Stimulated activated CD4-positive, alpha-beta T cell treated with anti-CD3 and anti-CD28 coated beads, Interleukin-15, amount 100 ng/mL, for 1 hour (primary cell): ENCODE measurements around the gene TMEM37.

ENCODE experiments used
- DNase-seq, 2 donors: peaks; one replicate each; pipeline ENCODE4 v3.0.0-alpha.2; 2020; ENCODE audit warnings: low read depth in 1 of 2, low spot score in 1 of 2

The TMEM37 gene

DNA sequence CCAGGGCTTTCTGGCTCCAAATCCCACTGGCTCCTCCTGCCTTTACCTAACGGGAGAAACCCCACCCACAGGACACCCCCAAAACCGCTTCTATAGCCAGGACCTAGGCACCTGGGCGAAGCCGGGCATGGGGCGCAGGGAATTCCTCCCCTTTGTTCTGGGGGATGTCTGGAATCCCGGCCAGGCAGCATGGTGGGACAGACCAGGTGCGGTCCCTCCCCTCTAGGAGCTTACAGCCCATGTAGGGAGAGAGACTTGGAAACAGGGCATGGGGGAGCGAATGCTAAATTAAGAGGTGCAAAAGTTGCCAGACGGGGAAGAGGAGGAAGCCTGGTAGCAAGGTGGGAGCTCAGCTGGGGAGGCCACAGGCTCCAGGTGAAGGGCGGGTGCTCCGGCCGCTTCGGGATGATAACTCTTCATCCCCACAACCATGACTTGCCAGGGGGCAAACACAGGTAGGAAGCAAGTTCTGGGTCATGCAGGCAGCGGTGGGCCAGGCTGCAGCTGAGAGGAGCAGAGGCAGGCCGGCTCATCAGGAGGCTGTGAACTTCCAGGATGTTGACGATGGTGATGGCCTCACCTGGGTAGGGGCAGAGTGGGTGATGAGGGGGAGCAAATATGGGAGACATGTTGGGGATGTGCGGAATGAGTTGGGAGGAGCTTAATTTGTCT, 1.3 kb downstream of the TMEM37 start:
- DNase-seq, result no peak

GRCh38 chr2:119433636-119434327, 2.1 kb downstream of the TMEM37 start:
- no peak for DNase-seq

- DNase-seq, result no peak
These were observed 3.0 kb downstream of the TMEM37 start for GRCh38 chr2:119434664-119435063.

GRCh38 chr2:119435081-119435952, 3.7 kb downstream of the TMEM37 start:
- no peak for DNase-seq

GRCh38 chr2:119435953-119436297, 4.3 kb downstream of the TMEM37 start:
- DNase-seq, result no peak

GRCh38 chr2:119436993-119437772, 5.5 kb downstream of the TMEM37 start:
- DNase-seq, result no peak

DNA sequence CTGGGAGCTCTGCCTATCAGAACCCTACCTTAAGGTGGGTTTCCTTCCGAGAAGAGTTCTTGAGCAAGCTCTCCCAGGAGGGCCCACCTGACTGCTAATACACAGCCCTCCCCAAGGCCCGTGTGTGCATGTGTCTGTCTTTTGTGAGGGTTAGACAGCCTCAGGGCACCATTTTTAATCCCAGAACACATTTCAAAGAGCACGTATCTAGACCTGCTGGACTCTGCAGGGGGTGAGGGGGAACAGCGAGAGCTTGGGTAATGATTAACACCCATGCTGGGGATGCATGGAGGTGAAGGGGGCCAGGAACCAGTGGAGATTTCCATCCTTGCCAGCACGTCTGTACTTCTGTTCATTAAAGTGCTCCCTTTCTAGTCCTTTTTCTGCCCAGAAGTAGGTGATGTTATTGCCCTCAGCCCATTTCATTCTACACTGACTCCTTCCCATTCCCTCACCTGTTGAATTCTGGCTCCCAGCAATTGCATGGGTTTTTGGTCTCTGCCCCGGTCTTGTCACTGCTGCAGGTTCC, 6.5 kb downstream of the TMEM37 start:
- no peak for DNase-seq

DNA sequence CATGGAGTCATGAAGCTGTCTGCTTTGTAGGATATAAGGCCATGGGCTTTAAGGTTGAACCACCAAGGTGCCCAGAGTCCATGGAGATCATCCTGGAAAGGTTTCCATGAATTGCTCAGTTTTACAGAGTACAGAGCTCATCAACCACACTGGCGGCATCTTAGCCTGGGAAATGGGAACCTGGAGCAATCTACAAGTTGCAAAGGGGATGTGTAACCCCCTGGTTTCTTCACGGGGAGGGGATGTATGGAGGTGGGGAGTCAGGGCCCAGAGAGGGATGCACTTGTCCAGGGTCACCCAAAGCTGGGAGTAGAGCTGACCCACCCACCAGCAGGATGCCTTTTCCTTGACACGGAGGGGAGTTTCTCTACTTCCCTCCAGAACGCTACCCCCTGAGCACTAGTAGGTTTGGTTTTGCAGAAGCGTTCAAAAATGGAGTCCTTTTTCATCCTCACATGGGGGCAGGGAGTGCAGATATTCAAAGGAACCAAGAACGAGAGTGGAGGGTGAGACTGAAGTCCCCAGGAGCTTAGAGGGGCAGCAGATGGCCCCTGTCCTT, 7.2 kb downstream of the TMEM37 start:
- no peak for DNase-seq

DNA sequence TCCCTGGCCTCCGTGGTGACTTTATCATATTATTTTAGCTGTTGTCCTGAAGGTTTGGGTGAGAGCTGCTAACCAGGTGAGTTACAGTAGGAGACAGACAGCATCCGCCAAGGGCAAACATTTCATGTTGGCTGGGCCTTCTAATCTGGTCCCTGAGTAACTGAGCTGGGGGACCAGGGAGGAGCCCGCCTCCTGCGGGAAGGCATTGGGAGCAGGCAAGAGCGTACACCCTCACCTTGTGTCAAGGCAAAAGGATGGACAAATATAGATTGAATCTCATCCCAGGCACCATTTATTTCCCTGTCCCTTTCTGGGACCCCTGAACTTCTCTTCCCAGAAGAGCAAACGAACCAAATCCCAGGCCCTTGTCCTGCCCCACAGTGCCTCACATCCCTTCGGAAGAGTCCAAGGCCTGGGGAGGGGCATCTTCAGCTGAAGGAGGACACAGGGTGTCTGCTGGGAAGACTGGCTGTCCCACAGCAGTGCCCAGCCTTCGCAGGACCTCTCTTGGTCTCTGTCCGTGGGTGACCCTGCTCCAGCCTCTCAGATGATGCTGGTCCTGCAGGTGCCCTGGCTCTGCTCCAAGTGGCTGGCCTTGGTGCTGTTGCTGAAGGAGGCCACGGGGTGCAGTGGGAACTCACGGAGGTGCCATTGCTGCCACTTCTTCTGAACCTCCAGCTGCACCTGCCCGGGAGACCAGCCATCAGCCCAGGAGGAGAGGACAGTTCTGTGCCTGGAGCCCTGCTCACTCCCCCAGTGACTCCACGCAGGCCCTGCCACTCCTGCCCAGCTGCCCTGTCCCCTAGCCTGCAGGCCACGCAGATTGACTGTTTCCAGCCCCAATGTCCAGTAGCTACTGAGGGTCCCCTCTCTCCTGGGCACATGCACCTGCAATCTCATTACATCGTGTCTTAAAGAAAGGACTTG, 8.2 kb downstream of the TMEM37 start:
- DNase-seq, result no peak

DNA sequence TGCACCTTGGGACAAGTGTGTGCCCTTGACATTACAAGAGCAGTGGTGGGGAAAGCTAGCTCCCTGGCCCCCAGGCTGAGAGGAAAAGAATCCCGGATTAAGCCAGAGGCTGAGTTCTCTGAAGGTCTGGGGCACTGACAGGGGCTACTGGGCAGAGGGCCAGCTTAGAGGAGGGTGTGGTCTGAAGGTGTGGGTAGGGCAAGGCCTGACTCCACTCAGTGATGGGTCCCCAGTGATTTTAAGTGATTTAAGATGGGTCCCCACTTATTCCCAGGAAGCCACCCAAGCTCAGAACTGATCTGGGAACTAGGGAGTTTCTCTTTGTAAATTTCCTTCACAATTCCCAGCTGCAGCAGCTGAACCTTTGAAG, 8.8 kb downstream of the TMEM37 start:
- no peak for DNase-seq

DNA sequence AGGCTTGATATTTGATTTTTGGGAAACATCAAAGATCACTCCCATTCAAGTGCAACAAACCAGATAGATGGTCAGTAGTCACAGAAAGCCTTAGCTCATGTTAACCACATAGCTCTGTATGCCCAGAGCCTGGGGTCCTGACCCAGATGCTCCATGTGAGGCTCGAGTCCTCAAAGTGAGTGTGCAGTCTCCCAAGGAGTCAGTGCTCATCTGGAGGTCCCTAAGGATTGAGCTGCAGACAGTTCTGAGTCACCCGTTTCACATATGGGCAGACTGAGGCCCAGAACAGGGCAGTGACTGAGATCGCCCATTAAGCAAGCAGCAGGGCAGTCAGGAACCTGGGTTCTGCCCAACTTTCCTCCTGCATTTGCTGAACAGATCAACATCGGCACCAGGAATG, 9.2 kb downstream of the TMEM37 start:
- no peak for DNase-seq

- DNase-seq, result no peak
These were observed 9.9 kb downstream of the TMEM37 start for GRCh38 chr2:119441376-119442225.

- DNase-seq, result no peak
These were observed 10.6 kb downstream of the TMEM37 start for GRCh38 chr2:119442226-119442619.

DNA sequence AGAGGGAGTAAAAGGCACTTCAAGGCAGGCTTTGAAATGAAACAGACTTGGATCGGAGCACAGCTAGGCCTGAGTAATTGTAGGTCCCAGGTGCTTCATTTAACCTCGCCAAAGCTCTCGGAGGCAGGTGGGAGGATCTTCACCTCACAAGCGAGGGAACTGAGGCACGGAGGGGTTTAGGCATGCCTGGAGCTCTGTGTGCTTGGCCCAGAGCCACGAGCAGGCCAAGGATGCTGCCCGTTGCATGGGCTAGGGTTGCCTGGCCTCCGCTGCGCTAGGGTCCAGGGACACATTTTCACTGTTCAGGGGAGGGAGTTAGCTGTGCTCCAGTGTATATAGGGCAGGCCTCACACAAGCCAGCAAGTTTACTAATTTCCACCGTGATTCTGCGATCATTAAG, 11.2 kb downstream of the TMEM37 start:
- DNase-seq, result no peak

DNA sequence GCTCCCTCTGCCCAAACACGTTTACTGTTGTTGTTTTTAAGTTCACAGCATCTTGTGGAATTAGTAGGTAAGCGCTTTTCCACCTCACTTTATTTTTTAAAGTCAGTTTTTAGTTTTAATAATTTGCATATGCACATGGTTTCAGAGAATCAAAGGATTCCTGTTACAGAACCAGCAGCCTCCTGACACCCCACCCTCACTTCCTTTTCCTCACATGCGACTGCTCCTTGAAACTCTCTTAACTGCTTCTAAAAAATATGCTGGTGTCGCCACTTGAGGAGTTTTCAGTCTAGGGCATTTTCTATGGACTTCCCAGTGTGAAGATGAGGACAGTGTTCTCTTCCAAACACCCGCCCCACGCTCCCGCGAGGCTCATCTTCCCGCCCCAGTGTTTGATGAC, 14.4 kb downstream of the TMEM37 start:
- no peak for DNase-seq

DNA sequence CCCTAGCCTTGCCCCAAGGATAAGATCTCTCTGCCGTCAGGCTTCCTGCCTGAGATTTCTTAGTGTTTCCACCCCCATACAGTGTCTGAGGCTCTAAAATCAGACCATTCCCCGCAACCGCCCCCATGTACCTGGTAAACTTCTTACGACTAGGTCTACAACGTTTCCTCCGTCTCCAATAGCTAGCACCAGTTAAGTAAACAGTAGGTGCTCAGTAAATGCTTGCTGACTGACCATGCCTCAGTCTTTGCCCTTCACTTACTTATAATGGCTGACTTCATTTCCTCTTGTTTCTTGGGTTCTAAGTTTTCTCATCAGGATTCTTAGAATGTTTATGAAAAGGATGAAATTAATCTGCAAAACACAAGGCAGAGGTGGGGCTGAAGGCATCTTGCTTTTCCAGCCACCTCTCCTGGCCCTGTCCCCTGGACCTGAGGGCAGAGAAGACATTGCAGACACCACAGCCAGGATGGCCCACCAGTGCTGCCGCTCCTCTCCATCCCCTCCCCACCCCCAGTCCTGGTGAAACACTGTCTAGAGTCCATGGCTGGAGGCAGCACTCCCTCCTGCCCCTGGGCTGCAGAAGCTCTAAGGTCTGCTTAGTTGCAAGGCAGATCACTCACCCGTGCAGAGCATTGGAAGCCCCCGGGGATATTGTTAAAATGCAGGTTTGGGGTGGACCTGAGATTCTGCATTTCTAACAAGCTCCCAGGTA, 16.9 kb downstream of the TMEM37 start:
- no peak for DNase-seq

DNA sequence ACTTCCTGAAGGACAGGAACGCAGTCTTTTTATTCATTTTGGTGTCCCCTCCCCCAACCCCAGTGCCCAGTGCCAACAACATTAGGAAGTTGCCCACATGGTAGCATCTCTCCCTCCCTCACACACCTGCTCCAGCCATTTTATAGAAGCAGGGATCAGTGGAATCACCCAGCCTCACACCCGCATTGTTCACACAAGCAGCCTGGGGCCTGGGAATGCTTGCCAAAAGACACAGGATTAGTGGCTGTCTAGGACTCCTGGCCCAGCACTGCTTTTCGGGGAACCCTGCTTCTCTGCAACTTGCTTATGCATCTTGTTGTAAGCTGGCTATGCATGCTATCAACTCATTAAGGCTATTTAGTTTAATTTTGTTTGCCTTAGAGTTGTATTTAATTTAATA, 17.9 kb downstream of the TMEM37 start:
- no peak for DNase-seq

- no peak for DNase-seq
These were observed 19.8 kb downstream of the TMEM37 start for GRCh38 chr2:119451336-119452050.
